ENCODE results near the gene NFATC1.
A peak's percentile ranks its signal among the peaks of the same experiment; 100 is the strongest.

Gene NFATC1

DNA sequence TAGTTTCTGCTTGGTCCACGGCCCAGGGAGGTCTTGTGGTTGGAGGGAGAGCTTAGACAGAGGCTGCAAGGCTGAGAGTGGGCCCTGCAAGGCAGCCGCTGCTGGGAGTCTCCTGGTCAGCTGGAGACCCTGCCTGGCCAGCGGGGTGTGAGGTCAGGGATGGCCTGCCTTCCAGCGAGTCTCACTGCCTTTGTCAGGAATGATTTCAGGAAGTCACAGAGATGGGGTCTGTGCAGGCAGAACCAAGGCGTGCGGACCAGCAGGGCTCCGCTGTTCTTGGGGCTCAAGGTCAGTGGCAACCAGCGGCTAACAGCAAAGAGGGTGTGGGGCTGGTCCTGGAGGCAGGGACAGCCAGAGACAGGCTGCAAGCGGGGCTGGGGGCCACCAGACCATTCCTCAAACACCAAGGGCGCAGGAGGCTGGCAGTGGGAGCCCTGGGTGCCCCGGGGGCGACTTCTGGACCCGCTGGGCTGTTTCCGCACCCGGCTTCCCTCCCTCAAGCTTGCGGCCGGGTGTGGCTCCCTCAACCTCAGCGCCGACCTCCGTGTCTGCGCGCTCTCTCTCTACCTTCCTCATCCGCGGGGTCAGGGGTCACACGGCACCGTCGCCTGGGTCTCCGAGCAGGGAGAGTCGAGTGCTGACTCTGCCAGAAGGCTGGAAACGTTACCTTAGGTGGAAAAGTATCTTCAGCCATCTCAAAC lies 159.4 kb downstream of the NFATC1 start:
- no peak for DNase-seq (ENCODE audit: low spot score)

DNA sequence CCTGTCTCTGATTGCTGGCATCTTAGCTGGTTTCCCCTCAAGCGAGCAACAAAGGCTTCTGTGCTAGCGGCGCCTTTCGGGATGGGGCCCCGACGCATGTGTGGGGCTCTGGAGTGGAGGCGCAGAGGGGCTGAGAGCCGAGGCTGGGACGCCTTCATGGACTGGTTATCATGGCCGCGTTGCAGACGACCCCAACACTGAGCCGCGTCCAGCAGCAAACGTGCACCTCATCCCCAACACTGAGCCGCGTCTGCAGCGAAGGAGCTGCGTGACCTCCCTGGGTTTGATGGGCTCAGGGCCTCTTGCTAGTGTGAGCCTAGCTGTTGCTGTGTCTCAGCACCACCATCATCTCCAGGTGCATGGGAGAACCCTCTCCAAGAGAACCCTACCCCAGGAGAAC lies 160.2 kb downstream of the NFATC1 start:
- no peak for DNase-seq (ENCODE audit: low spot score)

DNA sequence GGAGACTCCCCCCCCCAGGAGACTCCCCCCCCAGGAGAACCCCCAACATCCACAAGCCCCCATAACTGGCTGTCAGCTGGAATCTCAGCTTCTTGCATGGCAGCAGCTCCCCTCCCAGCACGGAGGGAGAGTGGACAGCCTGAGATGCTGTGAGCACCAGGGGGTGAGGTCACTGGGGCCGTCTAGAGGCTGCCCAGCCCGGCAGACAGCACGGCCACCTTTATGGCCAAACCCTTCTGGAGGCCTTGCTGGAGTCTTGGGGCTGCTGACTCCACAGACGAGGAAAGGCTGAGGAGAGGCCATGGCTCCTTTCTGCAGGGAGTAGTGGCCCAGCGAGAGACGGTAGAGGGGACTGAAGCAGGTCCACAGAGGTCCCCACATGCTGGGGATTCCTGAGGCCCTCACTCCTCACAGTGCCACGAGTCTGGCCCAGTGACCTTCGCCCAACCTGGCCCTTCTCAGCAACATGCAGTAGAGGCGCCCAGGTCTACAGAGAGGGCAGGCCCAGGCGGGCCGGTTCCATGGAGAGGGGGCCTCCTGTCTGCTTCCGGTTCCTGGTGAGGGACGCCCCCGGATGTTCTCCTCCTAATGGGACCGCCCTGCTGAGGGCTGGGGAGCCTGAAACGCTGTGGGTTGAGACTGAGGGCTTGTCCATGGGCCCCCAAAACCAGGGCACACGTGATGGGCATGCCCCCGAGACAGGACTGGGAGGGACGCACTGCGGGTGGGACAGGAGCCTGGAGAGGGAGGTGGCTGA lies 161.3 kb downstream of the NFATC1 start:
- peak; percentile 33 for DNase-seq (ENCODE audit: low spot score)

DNA sequence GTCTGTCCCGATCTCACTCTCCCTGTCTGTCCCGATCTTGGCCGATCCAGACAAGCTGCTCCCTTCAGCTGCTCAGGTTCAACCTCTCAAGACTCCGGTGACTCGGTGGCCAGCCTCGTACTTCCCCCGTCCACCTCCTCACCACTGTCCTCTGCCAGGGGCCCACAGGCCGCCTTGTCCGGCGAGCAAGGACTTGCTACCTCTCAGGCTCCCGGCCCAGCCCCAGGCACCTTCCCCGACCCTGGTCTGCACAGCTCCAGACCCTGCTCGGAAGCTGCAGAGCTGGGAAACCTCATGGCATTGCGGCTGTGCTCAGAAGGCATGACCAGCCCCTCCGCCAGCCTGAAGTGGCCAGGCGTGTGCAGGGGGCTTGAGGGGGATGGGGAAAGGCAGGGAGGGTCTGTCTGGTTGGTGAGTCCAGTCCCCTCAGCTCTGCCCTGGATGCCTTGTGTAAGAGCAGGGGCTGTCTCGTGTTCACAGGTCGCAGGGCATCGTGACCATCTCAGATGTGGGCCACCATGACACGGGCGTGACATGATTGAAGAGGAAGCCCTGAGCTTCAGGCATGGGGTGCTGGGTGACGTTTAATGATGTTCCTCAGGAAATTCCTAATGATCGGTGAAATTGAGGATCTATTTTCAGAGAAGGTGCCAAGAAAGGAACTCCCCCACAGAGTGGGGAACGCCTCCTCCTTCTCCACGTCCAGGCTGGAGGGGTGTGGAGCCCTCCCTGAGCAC lies 162.6 kb downstream of the NFATC1 start:
- DNase-seq (ENCODE audit: low spot score), result no peak

DNA sequence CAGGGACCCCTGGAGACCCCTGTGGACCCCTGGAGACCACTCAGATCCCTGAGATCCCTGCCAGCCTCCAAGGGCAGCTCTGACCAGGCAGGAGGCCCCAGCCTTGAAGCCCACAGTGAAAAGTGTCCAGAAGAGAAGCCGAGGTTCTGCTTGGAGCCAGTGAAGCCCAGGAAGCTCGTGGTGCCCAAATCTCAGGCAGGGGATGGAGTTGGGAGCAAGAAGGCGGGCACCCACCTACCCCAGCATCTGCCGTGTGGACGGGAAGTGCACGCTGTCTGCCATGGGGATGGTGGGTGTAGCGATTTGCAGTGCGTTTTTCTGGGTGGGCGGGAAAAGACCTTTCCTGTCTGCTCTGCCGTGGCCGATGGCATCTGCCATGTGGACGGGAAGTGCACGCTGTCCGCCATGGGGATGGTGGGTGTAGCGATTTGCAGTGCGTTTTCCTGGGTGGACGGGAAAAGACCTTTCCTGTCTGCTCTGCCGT lies 163.2 kb downstream of the NFATC1 start:
- DNase-seq (ENCODE audit: low spot score), result no peak

DNA sequence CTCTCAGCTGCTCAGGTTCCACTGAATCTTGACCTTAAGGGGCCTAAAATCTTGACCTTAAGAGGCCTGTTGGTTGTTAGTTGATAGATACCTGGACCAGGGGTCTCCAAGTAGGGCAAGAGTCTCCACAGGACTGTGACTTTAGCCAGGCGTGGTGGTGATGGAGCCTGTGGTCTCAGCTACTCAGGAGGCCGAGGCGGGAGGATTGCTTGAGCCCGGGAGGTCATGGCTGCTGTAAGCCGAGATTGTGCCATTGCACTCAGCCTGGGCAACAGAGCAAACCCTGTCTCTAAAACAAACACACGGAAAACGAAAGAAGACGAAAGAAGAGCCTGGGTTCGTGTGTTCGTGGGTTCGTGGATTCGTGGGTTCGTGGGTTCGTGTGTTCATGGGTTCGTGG lies 163.7 kb downstream of the NFATC1 start:
- no peak for DNase-seq (ENCODE audit: low spot score)

DNA sequence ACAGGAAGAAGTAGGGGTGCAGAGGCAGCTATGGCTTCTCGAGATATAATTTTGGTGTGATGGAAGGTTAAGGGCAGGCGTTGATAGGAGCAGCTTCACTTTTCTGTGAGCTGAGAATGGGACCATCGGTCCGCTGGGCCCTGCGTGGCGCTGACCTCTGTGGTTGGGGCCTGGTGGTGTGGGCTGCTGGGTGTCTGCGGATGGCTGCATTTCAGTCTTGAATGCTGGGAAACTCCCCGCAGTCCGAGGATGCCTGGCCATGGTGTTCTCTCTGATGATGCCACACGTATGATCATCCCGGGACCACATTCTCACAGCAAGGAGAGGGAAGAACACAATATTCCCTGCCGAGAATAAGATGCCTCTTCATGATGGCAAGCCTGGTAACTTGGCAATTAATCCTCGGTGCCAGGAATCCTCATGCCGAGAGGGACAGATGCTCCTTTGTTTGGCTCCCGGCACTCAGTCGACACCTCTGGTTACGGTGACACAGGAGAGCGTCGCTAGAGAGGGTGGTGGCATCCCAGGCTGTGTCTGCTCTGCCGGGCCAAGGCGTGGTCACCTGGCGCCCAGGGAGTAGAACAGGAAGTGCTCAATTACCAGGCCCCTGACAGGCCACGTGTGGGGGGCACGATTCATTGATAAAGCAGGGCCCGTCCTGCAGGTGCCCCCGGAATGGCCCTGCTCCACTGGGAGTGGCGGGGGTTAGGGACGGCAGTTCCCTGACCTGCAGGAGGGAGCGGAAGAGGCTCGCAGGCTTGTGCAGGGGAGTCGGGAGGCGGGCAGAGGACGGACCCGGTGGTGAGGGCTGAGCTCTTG lies 164.5 kb downstream of the NFATC1 start:
- DNase-seq (ENCODE audit: low spot score), result no peak

DNA sequence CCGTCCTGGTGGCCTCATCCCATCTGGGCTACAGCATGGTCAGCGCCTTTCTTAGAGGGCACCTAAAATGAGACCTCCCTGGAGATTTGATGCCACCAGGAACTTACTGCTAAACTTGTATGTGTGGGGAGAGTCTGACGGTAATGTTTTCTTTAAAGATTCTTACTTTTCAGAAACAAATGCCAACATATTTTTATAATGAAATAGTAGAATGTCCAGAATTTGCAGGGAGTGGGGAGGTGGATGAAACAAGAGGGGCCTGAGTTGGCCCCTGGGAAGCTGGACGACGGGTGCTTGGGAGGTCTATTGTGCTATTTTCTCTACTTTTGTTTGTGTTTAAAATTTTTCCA lies 165.1 kb downstream of the NFATC1 start:
- no peak for DNase-seq (ENCODE audit: low spot score)

DNA sequence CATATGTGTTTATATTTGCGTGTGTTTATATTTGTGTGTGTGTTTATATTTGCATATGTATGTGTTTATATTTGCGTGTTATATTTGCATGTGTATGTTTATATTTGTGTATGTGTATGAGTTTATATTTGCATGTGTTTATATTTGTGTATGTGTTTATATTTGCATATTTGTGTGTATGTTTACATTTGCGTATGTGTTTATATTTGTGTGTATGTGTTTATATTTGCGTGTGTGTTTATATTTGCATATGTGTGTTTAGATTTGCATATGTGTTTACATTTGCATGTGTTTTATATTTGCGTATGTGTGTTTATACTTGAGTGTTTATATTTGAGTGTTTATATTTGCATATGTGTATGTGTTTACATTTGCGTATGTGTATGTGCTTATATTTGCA lies 168.2 kb downstream of the NFATC1 start:
- DNase-seq (ENCODE audit: low spot score), result no peak

DNA sequence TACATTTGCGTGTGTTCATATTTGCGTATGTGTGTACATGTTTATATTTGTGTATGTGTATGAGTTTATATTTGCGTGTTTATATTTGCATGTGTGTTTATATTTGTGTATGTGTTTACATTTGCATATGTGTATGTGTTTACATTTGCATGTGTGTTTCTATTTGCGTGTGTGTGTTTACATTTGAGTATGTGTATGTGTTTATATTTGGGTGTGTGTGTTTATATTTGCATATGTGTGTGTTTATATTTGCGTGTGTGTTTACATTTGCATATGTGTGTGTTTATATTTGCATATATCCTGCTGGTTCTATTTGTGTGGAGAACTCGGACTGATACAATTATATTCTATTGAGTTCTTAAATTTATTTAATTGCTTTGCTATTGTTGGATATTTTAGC lies 168.7 kb downstream of the NFATC1 start:
- DNase-seq (ENCODE audit: low spot score), result no peak

DNA sequence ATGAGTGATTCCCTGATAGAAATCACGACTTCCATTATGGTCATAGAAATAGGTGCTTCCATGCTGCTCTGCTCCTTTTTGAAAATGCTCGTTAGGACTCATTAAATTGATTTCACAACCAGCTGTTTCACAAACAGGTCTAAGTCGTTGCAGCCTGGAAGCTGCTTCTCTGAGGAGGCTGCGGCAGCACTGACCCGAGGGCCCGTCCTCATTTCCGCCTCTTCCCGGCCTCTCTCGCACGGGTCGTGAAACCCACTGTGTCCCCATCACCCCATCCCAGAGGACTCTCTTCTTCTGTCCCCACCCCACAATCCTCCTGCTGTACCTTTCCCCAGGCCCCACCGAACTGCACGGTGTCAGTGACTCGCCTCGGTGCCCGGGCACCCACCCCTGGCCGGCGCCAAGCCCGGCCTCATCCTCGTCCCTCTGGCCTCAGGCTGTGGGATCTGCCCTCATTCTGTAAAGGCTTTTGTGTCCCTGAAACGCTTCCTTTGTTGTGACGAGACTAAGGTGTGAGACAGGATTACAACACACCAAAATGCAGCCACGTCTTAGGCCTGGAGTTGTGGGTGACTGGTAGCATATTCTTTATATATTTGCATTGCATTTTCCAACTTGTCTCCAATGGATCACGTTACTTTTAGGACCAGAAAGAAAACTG lies 171.2 kb downstream of the NFATC1 start:
- no peak for DNase-seq (ENCODE audit: low spot score)

DNA sequence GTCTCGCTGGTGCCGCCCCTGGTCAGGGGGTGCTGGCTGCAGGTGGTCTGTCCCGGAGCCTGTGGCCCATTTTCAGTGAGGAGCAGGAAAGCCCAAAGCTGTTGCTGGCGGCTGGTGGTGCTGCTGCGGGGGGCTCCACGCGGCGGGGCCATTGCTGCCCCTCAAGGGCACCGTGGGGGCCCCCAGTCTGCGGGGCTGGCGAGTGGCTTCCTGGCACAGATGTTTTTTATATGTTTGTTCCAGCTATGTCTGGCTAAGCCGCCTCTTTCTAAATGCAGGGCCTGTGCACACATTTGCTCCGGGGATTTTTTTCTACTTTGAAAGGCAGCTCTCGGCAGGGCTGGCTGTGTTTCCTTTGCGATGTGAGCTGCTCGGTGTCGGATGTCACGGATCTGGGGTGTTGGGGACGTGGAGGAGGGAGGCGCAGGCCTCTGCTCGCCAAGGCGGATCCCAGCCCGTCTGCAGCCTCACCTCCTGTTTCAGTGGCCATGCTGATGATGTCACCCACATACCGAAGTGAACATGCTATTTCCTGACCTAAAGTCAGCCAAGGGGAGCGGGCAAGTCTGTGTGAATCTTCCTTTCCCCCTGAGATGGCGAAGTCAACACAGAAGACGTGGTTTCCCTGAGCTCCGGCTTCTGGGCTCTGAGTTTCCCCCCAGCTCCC lies 171.9 kb downstream of the NFATC1 start:
- no peak for DNase-seq (ENCODE audit: low spot score)

DNA sequence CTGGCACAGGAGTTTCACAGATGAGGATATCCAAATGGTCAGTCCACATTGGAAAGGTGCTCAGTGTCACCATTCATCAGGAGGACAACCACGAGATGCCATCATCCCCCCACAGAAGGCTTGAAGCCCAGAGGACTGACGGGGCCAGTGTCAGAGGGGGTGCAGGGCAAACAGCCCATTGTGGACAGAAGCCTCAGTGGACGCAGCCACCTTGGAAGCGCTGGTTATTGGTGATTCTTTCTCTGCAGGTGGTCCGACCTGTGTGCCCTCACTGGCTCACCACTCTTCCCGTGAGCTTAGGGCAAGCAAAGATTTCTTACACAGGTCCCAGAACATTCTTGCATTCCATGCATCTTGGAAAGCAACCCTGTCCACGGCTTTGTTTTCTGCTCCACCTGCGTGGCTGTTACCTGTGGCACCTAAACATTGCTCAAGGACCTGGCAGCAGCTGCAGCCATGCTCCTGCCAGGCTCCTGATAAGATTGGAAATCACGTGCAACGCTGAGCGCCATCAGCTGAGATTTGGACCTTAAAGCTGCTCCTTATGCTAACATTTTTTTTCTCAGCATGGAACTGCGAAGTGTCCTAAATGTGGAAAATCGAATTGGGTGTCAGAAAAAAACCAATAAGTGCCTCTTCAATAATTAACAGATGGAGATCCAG lies 172.9 kb downstream of the NFATC1 start:
- no peak for DNase-seq (ENCODE audit: low spot score)

DNA sequence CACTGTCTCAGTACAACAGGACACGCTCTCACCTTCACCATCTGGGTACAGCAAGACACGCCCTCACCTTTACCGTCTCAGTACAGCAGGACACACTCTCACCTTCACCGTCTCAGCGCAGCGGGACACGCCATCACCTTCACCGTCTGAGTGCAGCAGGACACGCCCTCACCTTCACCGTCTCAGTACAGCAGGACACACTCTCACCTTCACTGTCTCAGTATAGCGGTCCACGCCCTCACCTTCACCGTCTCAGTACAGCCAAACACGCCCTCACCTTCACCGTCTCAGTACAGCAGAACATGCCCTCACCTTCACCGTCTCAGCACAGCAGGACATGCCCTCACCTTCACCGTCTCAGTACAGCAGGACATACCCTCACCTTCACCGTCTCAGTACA lies 174.0 kb downstream of the NFATC1 start:
- no peak for DNase-seq (ENCODE audit: low spot score)

DNA sequence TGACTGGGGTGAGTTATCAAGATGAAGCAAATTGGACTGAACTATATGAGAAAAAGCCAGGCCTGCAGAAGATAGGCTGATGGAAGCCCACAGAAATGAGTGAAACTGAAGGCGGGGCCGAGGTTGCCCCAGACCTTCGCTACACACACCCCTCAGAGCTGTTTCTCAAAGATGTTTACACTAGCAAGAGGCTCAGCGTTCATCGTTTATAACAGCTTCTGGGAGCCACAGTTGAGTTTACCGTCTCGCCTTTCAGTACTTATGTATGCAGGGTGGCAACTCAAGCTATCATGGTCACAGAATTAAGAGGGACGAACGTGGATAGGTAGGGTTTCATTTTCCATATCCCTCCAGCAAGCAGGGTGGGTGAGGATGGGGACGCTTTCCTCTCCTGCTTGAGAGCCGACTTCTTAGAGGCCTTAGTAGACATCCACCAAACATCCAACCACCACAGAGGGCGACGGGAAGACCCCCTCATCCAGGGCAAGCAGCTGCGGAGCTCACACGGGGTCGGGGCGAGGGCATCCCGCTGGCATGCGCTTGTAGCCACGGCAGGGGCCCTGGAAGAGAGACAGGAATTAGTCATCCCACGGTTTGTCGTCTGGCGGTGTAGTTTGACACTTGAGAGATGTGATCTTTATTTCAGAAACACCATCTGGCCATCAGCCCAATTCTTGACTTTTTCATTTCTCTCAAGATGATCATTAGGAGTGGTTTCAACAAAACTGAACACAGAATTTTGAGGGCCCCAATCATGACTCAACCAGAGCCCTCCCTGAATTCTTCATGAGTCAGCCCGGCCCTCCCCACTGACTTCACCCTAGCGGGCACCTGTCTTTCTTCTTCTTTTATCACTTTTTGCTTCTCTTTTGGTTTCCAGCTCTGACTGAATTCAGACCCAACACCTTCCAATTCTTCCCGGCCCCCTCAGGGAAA lies 174.8 kb downstream of the NFATC1 start:
- DNase-seq (ENCODE audit: low spot score), result no peak

DNA sequence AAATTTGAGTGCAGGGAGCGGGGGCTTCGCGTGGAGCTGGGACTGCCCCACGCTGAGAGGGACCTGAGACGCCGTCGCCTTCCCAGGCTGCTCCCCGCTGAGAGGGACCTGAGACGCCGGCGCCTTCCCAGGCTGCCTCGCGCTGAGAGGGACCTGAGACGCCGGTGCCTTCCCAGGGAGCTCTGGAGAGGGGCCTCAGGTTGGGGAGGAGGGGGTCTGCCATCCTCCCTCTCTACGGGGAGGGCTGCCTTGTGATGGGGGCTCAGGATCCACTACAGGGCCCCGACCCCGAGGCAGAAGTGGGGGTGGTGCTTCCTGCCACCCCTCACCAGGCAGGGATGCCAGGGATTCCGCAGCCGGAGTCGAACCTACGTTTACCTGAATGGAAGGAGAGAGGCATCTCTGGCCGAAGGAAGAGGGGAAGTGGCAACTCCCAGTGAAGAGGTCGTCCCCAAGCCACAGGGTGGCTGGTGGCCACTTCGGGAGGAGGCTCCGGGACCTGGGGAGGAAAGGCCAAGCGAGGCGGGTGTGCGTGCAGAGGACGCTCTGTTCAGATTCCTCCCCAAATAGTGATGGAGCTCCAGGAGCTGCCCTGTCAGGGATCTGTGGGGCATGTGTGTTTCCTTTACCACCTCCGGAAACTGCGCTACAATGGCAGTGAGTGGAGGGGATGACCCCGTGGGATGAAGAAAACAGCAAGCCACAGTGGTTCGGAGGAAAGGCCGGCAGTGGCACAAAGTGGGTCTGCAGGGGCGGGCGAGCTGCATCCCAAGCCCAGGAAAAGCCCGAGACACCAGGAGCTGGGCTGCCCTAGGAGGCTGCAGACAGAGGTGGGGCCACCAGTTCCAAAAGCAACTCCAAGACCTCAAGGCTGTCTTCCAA lies 175.7 kb downstream of the NFATC1 start:
- no peak for DNase-seq (ENCODE audit: low spot score)

DNA sequence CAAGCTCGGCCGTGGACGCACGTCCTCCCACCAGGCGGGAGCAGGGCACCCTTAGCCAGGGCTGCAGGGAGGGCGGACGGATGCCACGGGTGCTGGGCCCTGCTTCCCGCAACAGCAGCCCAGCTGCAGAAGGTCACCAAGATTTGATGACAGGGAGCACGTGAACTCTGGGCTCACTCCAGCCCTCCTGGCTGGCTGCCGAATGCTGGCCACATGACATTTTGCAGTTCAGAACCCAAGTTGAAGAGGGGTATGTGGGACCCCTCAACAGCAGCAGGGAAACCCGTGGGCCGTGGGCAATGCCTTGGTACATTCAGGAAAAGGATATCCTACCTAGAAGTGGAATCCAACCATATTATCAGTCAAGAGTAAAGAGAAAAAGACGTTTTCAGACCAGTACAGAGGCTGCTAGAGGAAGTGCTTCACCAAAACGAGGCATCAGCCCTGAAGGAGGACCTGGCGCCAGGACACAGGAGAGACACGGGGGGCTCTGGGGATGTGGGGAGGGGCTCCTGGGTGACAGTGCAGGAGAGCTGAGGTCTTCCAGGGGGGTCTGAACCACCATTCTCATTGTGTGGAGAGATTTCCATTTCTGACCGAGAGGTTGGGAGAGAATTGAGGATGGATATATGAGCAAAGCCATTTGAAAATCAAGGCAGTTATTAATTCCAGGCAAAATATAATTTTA lies 176.5 kb downstream of the NFATC1 start:
- DNase-seq (ENCODE audit: low spot score), result no peak

Measured in HuH-7.5 (cell line).